K562 (cell line): Measurements from ENCODE around the gene CPA3. TPM values are rescaled to one million over a fixed set of nuclear protein-coding genes. Genes with fewer than 3 reads are reported as not detected.

Experiments used
- ATAC-seq: fragments of 200-7000 bp; cut with Tn5 transposase; 3 replicates; pipeline ENCODE4 v1.9.1; 2020; ENCODE audit warnings: moderate library complexity
- BruUV-seq: library from RNA; stranded (reverse); fragments of 400-500 nt; replicated peaks from 2 replicates; lab custom pipeline; 2021; lab: Mats Ljungman, UMichigan
- CTCF ChIA-PET: fragments of 300-600 bp; formaldehyde crosslinking; extraction: SDS; loops from one replicate; lab custom pipeline; 2021; ENCODE audit warnings: low intra/inter-chr PET ratio; lab: Yijun Ruan, JAX
- POLR2A ChIA-PET: fragments of 300-600, 350-650 bp; sonication (Branson Sonifier 250); formaldehyde crosslinking; extraction: SDS; loops from one replicate; lab custom pipeline; 2021; ENCODE audit warnings: antibody characterized with exemption, inconsistent platforms; lab: Yijun Ruan, JAX
- DNase-seq, 4 experiments: peaks; one replicate each; pipeline versions ENCODE4 v3.0.0 to v3.0.0-alpha.2; 2011 to 2018; ENCODE audit warnings: low spot score in 3 of 4, mixed read lengths in 3 of 4; ENCODE audit errors: extremely low read depth in 1 of 4
- FAIRE-seq: peaks from 2 replicates; lab custom pipeline; 2011; peaks lifted over from hg19 to GRCh38; lab: Jason Lieb, UNC
- H2AFZ ChIP-seq: 2 replicates; pipeline ENCODE4 v1.6.0; 2011; ENCODE audit warnings: low read depth, low read length, control low read depth, inconsistent platforms
- H3K27ac ChIP-seq: fragments of 200-600 bp; 3 replicates; pipeline ENCODE4 v1.8.0; 2011; ENCODE audit warnings: low read depth, mild to moderate bottlenecking, control low read depth, inconsistent platforms, low read length, moderate library complexity, mixed read lengths; ENCODE audit errors: extremely low read depth
- H3K27me3 ChIP-seq, 2 experiments: fragments of 300-600 bp in 1 of 2; 2 replicates in 1 of 2; 3 replicates in 1 of 2; pipeline versions ENCODE4 v1.6.0 to v1.8.0; 2011; ENCODE audit warnings: inconsistent platforms in 2 of 2, low read length in 2 of 2, mild to moderate bottlenecking in 1 of 2, mixed read lengths in 1 of 2, moderate library complexity in 1 of 2; ENCODE audit not compliant: control insufficient read depth in 2 of 2, insufficient read depth in 2 of 2
- H3K36me3 ChIP-seq: fragments of 300-600 bp; 3 replicates; pipeline ENCODE4 v1.8.0; 2011; ENCODE audit warnings: mild to moderate bottlenecking, low read length, inconsistent platforms; ENCODE audit not compliant: control insufficient read depth, insufficient read depth
- H3K4me1 ChIP-seq, 2 experiments: fragments of 200-600 bp in 1 of 2; replicated peaks in 1 of 2; 2 replicates in 1 of 2; 3 replicates in 1 of 2; pipeline versions ENCODE4 v1.5.1 to v1.8.0; 2011; ENCODE audit warnings: inconsistent platforms in 2 of 2, low read length in 2 of 2, mild to moderate bottlenecking in 1 of 2, mixed read lengths in 1 of 2, moderate library complexity in 1 of 2; ENCODE audit not compliant: control insufficient read depth in 2 of 2, insufficient read depth in 2 of 2
- H3K4me2 ChIP-seq: 2 replicates; pipeline ENCODE4 v1.6.1; 2011; ENCODE audit warnings: low read length, control low read depth, inconsistent platforms, mixed read lengths; ENCODE audit not compliant: insufficient read depth
- H3K4me3 ChIP-seq: fragments of 200-600 bp; sonication (generic), shearing (Covaris generic); 2 replicates; pipeline ENCODE4 v1.5.1; 2016; ENCODE audit warnings: control low read depth, inconsistent platforms
- H3K79me2 ChIP-seq: fragments of 200-600 bp; 3 replicates; pipeline ENCODE4 v1.8.0; 2011; ENCODE audit warnings: low read length, inconsistent platforms; ENCODE audit not compliant: control insufficient read depth, insufficient read depth
- H3K9ac ChIP-seq, 2 experiments: 2 replicates each; pipeline versions ENCODE4 v1.6.0 to v1.6.1; 2011; ENCODE audit warnings: low read depth in 2 of 2, low read length in 2 of 2, control low read depth in 1 of 2, inconsistent platforms in 1 of 2, mild to moderate bottlenecking in 1 of 2, mixed read lengths in 1 of 2; ENCODE audit not compliant: insufficient read depth in 1 of 2
- H3K9me1 ChIP-seq: one replicate; pipeline ENCODE4 v1.6.0; 2011; ENCODE audit warnings: inconsistent platforms, mild to moderate bottlenecking, low read length, moderate library complexity; ENCODE audit not compliant: control insufficient read depth, insufficient read depth
- H3K9me3 ChIP-seq: replicated peaks from 2 replicates; pipeline ENCODE4 v1.5.1; 2011; ENCODE audit warnings: low read depth, low read length, inconsistent platforms; ENCODE audit not compliant: control insufficient read depth, insufficient read depth
- H4K20me1 ChIP-seq: replicated peaks from 2 replicates; pipeline ENCODE4 v1.6.1; 2011; ENCODE audit warnings: low read length, inconsistent platforms, mixed read lengths; ENCODE audit not compliant: control insufficient read depth, insufficient read depth
- CUX1 ChIP-seq: fragments of 200-800 bp; sonication (Bioruptor generic); IDR thresholded peaks from 2 replicates; pipeline ENCODE4 v1.6.1; 2016; ENCODE audit warnings: missing genetic modification characterization, missing compliant biosample characterization
- DLX4 ChIP-seq: fragments of 250-450 bp; sonication (Bioruptor Pico); IDR thresholded peaks from 2 replicates; pipeline ENCODE4 v1.6.1; 2021; ENCODE audit warnings: mild to moderate bottlenecking
- E2F1 ChIP-seq: sonication (generic); formaldehyde crosslinking; IDR thresholded peaks from 2 replicates; pipeline ENCODE4 v1.8.1; 2023; ENCODE audit warnings: mild to moderate bottlenecking, missing genetic modification reagents, moderate library complexity
- ID3 ChIP-seq, 2 experiments: fragments of 250-450 bp in 1 of 2; fragments of 450-650 bp in 1 of 2; sonication (Bioruptor Pico) in 1 of 2; IDR thresholded peaks; 2 replicates each; pipeline versions ENCODE4 v1.6.1 to v1.8.0; 2016 to 2021; ENCODE audit warnings: mild to moderate bottlenecking in 2 of 2, moderate library complexity in 2 of 2, missing compliant biosample characterization in 1 of 2, missing genetic modification characterization in 1 of 2
- SREBF1 ChIP-seq: fragments of 150-350 bp; IDR thresholded peaks from 2 replicates; pipeline ENCODE4 v1.6.1; 2014; ENCODE audit warnings: antibody characterized with exemption, low read depth, low read length, borderline replicate concordance
- ZNF408 ChIP-seq: fragments of 250-450 bp; sonication (Bioruptor Pico); IDR thresholded peaks from 2 replicates; pipeline ENCODE4 v1.4.0; 2020; ENCODE audit warnings: low read depth, mild to moderate bottlenecking, moderate library complexity
- ZNF444 ChIP-seq: fragments of 250-450 bp; sonication (Bioruptor Pico); IDR thresholded peaks from 2 replicates; pipeline ENCODE4 v1.4.0; 2020; ENCODE audit warnings: mild to moderate bottlenecking, moderate library complexity
- ZNF76 ChIP-seq: fragments of 250-450 bp; sonication (Bioruptor Pico); IDR thresholded peaks from 2 replicates; pipeline ENCODE4 v1.4.0; 2020; ENCODE audit warnings: mild to moderate bottlenecking, moderate library complexity, borderline replicate concordance
- WGBS: fragments of 100-300 bp; shearing (Covaris generic); methylation state at CpG from one replicate; pipeline ENCODE4 v1.1.6; 2016; ENCODE audit warnings: low coverage, mixed read lengths; ENCODE audit not compliant: insufficient coverage; ENCODE audit errors: missing lambda C conversion rate; 5-methylcytosine and 5-hydroxymethylcytosine counted together
- in situ Hi-C: fragments of 300-500 bp; cut with MboI; formaldehyde crosslinking; loops from 4 replicates; pipeline ENCODE4 v1.15.0; 2018; ENCODE audit warnings: inconsistent platforms, mixed read lengths
- intact Hi-C: fragments of 100-400 bp; cut with micrococcal nuclease; formaldehyde crosslinking; loops from 2 replicates; pipeline ENCODE4 v1.14.2; 2022
- polyA plus RNA-seq, 8 experiments: library from polyadenylated mRNA; depleted of rRNA in 4 of 8; stranded (reverse) in 5 of 8; unstranded in 3 of 8; fragments of >200 nt; fragmentation: Nextera tagmentation in 2 of 8; fragmentation: Illumina TruSeq in 1 of 8; extraction: Ambion mirVana in 2 of 8; extraction: Trizol in 1 of 8; gene quantifications; 2 replicates each; pipeline versions ENCODE4 v1.2.1 to v1.2.3, GENCODE V29; 2011 to 2014; ENCODE audit warnings: inconsistent platforms in 1 of 8, missing spikeins in 1 of 8
- total RNA-seq, 7 experiments: library from RNA; depleted of rRNA in 6 of 7; stranded (reverse); fragments of >200 nt in 6 of 7; fragmentation: Illumina TruSeq in 2 of 7; extraction: Trizol in 2 of 7; gene quantifications; 2 replicates each; pipeline versions ENCODE4 v1.2.1 to v1.2.3, GENCODE V29; 2011 to 2021; ENCODE audit warnings: low replicate concordance in 1 of 7

Gene CPA3
- total and polyA plus RNA-seq, 9 of the 15 experiments (the other 6 are each of a cell fraction or from before 2014, with no cell fraction given) = not detected

GRCh38 chr3:148938306-148938705, 73.2 kb downstream of the CPA3 start (continued):
- TF ChIP-seq SREBF1 = no peak
- no peak for TF ChIP-seq DLX4 (CRISPR knock-in tag)

GRCh38 chr3:148938936-148939335, 73.8 kb downstream of the CPA3 start:
- POLR2A ChIA-PET = no interaction called here
- in situ Hi-C loops = loop anchor here (25.0 kb wide), 1 partner anchor 1552 kb away; no protein-coding TSS in a partner anchor

More at GRCh38 chr3:148938936-148939335, 73.8 kb downstream of the CPA3 start:
- Histone ChIP-seq H3K9ac (no peak overlapping the region), H3K9me1 (no peaks in the 10 kb centered on the region), H4K20me1 (no peaks in the 10 kb centered on the region), H3K27me3 (no peaks in the 10 kb centered on the region), H3K4me3 (no peak overlapping the region), H3K4me2 (no peak overlapping the region), H3K27ac (no peak overlapping the region), H2AFZ (no peak overlapping the region), H3K36me3 (no peaks in the 10 kb centered on the region), H3K4me1 (no peaks in the 10 kb centered on the region), H3K9me3 (no peaks in the 10 kb centered on the region), H3K79me2 (no peaks in the 10 kb centered on the region)
- CTCF ChIA-PET = no interaction called here
- ATAC-seq = no peak
- 5% methylated on average over 5 of the region's 7 CpGs for WGBS
- no TSS peak for BruUV-seq
- TF ChIP-seq ZNF408 (CRISPR knock-in tag) (no peak), ID3 (CRISPR knock-in tag; IDR thresholded peaks at IDR 0.05) (no peak), ID3 (tag; IDR thresholded peaks at IDR 0.05) (no peak), ZNF444 (no peak), E2F1 (no peak), CUX1 (no peak), ZNF76 (CRISPR knock-in tag) (no peak)
- no peak for DNase-seq
- no peak for FAIRE-seq
- intact Hi-C loops = no loop called here
